NCI-H748 treated with DMSO at 0.1 percent for 48 hours (cell line): Measurements from ENCODE around the gene CLECL1.

ENCODE experiments used
- DNase-seq: peaks from one replicate; lab custom pipeline; 2025; lab: John Stamatoyannopoulos, UW

CLECL1 gene

DNA sequence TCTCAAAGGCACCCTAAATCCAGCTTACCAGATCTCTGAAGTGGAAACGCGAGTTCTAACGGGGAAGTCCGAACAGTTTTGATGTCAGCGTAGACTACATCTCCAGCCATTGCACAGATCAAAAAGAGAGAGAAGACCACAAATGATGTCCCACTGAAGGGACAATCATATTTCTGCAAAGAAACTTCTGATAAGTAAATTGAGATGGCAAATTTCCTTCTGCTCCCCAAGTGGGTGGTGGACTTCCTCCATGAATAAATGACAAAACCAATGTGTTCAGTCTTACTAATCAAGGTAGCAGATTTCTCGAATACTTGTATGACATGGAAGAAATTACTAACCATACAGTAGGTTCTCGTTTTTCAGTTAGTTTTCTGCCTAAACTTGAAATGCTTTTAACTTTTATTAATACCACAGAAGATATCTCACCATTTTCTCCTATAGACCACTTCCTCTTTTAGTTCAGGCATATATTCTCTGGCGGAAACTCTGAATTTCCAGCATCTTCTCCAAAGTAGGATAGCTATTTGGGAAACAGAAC is at the start of gene CLECL1:
Gene CLECL1 (minus strand): TSS at position 177 of the 541 bp plus-strand sequence.
- no peak for DNase-seq

DNA sequence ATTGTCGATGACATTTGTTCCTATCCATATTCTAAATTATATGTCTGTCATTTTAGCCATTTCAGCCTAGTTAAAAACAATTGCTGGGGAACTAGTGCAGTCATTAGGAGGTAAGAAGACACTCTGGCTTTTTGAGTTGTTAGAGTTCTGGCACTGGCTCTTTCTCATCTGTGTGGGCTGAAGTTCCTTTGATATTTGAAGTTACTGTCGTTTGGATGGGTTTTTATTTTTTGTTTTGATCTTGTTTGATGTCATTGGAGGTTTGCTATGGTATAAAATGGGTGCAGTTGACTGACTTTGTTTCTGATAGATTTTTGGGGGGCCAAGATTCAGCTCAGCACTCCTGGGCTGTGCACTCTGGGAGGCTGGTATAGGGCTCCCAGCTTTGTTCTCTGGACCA is 48.5 kb upstream of the CLECL1 start:
- no peak for DNase-seq

- DNase-seq = no peak
Observed at GRCh38 chr12:9779209-9779608, 46.3 kb upstream of the CLECL1 start.

DNA sequence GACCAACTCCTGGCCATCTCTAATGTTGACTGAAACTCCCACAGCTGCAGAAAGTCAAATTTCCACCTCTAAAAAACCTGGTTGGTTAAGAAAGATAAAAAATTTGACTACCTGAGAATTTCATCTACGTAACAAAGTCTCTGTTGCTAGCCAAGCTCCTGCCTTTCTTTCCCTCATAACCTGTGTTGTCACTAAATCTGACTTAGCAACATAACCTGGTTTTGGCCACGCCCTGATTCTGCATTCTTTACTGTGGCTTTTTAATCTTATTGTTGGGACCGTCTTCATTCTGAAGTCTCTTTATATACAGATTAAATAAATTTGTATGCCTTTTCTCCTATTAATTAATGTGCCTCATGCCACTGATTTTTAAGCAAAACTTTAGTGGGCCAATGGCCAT is 43.9 kb upstream of the CLECL1 start:
- DNase-seq = no peak

- DNase-seq = no peak
Observed at GRCh38 chr12:9773216-9773877, 40.5 kb upstream of the CLECL1 start.

DNA sequence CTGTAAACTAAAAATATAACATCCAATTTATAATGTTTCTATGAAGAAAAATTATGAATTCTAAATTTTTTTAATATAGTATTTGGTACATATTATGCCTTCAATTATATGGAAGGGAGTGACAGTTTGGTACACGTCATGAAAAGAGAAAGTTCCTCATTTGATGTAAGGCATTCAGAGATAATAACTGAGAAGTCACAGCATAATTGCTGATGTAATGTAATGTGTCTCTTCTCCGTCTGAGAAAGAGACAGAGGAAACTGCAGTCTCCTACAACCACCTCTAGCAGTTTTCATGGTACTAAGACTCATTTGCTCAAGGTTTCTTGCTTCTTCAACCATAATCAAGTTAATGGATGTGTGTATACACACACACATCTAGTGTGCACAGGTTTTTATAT is 30.1 kb upstream of the CLECL1 start:
- no peak for DNase-seq

- no peak for DNase-seq
Observed at GRCh38 chr12:9762369-9762768, 29.5 kb upstream of the CLECL1 start.

- DNase-seq = no peak
Observed at GRCh38 chr12:9761419-9761781, 28.5 kb upstream of the CLECL1 start.

- no peak for DNase-seq
Observed at GRCh38 chr12:9760699-9761418, 28.0 kb upstream of the CLECL1 start, which contains the start of gene CD69. CD69 (minus strand) TSS chr12:9760901; CDS start chr12:9760820, 81 bp downstream.

DNA sequence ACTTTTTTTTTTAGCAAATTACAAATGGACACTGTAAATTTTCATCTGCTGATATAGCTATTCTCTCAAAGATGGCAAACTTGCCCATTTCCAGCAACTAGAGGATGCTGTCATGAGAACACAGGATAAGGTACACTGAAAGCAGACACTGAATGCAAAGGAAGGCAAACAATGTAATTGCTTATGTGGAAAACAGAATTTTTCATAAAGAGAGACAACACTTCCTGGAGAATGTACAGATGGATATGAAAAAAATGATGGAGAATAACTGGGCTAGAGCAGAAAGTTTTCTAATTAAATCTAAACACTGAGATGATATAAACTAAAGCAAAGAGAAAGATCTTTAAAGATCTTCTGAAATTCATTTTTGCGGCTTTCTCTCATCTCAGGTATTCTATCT is 27.2 kb upstream of the CLECL1 start:
- DNase-seq = no peak

DNA sequence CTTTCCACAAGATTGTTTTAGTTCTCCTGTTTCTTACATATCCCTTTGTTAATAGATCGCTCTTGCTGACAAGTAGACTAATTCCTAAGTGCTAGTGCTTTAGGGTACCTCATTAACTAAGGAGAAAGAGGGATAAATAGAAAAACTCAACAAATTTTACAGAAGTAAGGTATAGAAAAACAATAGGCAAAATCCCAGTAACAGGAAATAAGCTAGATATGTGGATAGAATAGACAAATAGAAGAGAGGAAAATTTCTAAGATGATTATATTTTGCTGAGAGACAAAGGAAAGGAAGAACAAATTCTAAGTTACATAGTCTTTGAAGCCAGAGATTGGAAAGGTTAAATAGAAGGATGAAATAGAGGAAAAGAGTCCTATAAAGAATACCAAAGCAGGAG is 26.8 kb upstream of the CLECL1 start:
- no peak for DNase-seq

- DNase-seq = no peak
Observed at GRCh38 chr12:9758119-9758518, 25.2 kb upstream of the CLECL1 start.

- no peak for DNase-seq
Observed at GRCh38 chr12:9757433-9758025, 24.6 kb upstream of the CLECL1 start.

- no peak for DNase-seq
Observed at GRCh38 chr12:9756706-9757105, 23.8 kb upstream of the CLECL1 start.

- DNase-seq = no peak
Observed at GRCh38 chr12:9756170-9756569, 23.3 kb upstream of the CLECL1 start.

- no peak for DNase-seq
Observed at GRCh38 chr12:9755567-9755966, 22.7 kb upstream of the CLECL1 start.

DNA sequence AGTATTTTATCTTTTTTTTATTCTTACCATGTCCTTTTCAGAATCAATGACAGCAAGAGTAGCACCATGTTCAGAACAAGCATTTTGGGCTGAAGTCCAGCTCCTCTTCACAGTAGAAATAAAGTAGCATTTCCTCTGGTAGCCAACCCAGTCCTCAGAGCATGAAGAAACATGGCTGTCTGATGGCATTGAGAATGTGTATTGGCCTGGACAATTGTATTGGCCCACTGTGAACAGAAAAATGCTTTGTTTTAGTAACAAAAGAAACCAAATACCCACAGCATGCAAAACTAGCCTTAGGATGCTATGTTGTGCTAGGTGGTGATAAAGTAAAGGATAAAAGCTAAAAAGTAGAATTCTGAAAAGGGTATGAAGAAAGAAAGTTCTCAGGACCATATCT is 22.1 kb upstream of the CLECL1 start:
- DNase-seq = no peak

DNA sequence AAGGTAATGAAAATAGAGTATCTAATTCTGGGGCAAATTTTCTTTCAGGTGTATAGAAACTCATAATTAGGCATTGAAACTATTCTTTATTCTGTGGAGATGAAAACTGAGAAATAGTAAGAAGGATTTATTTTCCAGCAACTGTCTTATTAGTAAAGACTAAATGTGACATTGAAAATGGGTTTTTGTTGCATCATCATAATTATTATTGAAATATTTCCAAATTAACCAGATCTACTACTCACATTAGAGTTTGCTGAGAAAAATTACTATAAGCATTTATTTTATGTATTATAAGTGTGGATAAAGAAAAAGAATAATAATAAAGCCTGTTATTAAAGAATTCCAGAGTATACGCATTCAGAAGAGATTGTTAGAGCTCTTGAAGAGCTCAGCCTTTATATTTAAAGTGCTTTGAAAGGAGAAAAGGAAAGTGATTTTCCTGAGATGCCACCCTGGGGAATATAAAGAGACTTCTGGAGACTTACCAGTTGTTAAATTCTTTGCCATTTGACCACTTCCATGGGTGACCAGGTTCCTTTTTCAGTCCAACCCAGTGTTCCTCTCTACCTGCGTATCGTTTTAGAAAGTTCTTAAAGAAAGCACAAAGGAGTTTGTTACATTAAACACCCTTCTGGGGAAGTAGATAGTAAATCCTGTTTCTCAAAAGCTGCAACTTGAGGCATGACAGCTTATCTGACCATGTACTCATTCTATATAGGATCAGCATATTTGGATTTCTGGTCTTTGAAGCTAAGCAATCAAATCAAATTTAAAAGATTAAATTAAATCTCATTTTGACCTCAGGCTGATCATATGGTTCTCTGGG is 21.4 kb upstream of the CLECL1 start:
- DNase-seq = no peak

DNA sequence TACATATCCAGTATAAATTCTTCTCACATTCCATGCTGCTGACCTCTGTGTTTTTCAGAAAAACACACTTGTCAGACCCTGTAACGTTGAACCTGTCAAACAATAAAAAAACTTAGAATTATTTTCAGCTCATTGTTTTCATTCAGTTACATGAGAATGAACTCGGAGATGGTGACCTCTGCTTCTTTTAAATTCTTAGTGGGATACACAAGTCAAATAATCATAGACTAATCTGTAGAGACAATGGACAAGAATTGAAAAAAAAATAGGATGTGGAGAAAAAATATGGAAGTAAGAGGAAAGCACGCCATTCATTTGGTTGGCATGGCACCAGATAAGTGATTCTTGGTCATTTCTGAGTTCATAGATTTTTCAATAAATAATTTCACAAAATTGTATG is 20.6 kb upstream of the CLECL1 start:
- DNase-seq = no peak

GRCh38 chr12:9753073-9753472 is 20.2 kb upstream of the CLECL1 start:
- no peak for DNase-seq

- DNase-seq = no peak
Observed at GRCh38 chr12:9752145-9752933, 19.4 kb upstream of the CLECL1 start.
